Epithelial cell of esophagus (primary cell): ENCODE measurements around the gene CSTA.

ENCODE experiments used
- DNase-seq: peaks from one replicate; pipeline ENCODE4 v3.0.0; 2010; ENCODE audit warnings: low read depth
- H3K4me3 ChIP-seq: 2 replicates; pipeline ENCODE4 v1.5.1; 2011; ENCODE audit warnings: mild to moderate bottlenecking, low read length, control low read depth
- TF ChIP-seq, protein P1 (sequence below): IDR thresholded peaks from 2 replicates; pipeline ENCODE4 v1.5.1; 2011; ENCODE audit warnings: low read depth, mild to moderate bottlenecking, low read length, control low read depth, inconsistent platforms; ENCODE audit not compliant: insufficient read depth; ENCODE audit errors: missing control alignments

CSTA gene

DNA sequence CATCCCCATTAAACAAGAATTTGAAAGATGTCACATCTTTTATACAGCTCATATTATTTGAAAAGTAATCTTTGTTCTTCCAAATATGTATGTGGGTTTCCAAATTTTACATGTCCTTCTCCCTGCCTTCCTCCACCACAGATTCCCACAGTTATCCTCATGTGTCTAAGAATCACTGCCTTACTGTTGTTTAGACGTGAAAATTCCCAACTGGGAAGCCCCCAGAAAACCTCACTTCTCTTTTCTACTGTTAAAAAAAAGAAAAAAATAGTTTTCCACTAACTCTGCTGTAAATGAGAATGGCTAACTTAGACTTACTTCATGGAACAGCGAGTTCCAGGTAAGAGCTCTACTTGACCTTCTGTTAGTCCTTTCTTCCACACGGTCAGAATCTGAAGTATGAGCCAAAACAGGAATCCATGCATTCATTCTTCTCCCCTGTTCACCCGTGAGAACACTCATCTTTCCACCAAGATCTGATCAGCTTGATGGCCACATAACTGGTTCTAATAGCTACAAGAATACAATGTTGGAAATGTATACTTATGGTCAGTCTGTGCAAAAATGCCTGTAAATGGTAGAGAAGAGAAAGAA lies 17.9 kb upstream of the CSTA start:
- TF ChIP-seq, protein P1, sequence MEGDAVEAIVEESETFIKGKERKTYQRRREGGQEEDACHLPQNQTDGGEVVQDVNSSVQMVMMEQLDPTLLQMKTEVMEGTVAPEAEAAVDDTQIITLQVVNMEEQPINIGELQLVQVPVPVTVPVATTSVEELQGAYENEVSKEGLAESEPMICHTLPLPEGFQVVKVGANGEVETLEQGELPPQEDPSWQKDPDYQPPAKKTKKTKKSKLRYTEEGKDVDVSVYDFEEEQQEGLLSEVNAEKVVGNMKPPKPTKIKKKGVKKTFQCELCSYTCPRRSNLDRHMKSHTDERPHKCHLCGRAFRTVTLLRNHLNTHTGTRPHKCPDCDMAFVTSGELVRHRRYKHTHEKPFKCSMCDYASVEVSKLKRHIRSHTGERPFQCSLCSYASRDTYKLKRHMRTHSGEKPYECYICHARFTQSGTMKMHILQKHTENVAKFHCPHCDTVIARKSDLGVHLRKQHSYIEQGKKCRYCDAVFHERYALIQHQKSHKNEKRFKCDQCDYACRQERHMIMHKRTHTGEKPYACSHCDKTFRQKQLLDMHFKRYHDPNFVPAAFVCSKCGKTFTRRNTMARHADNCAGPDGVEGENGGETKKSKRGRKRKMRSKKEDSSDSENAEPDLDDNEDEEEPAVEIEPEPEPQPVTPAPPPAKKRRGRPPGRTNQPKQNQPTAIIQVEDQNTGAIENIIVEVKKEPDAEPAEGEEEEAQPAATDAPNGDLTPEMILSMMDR, result no peak
- no peak for DNase-seq
- H3K4me3 ChIP-seq, result no peak overlapping the region

DNA sequence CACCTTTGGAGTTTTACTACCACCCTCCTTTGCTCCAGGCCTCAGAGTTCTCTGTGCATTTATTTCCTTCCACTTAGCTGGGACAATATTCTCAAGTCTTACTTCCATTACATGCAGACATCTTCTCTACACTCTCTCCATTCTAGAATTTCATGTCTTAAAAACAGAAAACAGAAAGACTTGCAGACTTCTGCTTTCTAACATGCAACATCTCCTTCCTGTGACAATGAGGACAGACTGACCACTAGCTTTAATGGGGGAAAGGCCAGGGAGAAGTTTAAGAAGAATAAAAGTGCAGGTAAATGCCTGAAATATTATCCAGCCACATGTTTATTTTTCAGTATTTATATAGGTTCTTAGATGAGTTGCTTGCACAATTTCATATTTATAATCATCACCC lies 17.1 kb upstream of the CSTA start:
- no peak overlapping the region for H3K4me3 ChIP-seq
- DNase-seq, result no peak
- TF ChIP-seq, protein P1, result no peak

- TF ChIP-seq, protein P1, result no peak
- no peak overlapping the region for H3K4me3 ChIP-seq
- DNase-seq, result peak; percentile 92
Observed at GRCh38 chr3:122310361-122310760, 14.7 kb upstream of the CSTA start.

- no peak overlapping the region for H3K4me3 ChIP-seq
- DNase-seq, result no peak
- TF ChIP-seq, protein P1, result no peak
Observed at GRCh38 chr3:122312826-122313225, 12.2 kb upstream of the CSTA start.

DNA sequence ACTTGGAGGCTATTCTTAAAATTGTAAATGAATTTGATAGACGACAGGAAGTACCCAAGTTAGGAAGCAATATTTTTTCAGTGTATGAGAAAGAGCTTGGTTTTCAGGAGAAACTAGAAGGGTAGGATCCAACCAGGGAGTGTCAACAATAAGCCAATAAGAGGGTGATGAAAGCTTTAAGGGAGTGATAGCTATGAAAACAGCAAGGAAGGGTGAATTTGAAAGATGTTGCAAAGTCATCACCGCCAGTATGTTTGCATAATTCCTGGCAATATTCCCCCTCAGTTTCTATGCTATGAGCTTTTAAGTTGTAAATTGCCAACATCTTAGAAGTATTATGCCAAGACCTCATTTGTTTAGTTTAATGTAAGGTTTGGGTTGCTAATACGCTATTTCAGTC lies 11.8 kb upstream of the CSTA start:
- TF ChIP-seq, protein P1, result no peak
- DNase-seq, result peak; percentile 81
- H3K4me3 ChIP-seq, result no peak overlapping the region

DNA sequence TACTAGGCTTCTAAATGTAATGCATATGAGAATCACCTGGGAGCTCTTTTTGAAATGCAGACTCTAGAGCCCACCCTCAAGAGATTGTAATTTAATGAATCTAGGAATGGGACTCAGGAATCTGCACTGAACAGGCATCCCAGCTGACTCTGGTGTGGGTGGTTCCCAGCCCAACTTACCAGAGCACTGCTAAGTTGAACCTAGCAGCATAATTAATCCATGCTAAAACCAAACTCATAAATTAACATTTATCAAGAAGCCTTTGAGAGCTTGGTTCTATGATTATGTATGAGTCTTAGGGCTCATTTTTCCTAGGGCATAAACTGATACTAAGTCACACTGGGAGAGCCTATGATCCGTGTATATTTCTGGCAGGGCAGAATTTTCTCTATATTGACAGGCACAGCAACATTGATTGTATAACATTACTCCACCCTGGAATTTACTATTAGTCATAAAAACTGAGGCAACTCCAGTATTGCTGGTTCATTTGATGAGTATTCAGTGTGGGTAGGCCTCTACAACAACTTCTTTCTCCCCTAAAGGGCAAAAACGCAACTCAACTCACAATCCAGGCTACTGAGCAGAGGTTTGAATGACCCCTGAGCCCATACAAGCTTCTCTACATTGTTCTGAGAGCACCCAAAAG lies 10.7 kb upstream of the CSTA start:
- no peak overlapping the region for H3K4me3 ChIP-seq
- TF ChIP-seq, protein P1, result no peak
- peak; percentile 92 for DNase-seq

DNA sequence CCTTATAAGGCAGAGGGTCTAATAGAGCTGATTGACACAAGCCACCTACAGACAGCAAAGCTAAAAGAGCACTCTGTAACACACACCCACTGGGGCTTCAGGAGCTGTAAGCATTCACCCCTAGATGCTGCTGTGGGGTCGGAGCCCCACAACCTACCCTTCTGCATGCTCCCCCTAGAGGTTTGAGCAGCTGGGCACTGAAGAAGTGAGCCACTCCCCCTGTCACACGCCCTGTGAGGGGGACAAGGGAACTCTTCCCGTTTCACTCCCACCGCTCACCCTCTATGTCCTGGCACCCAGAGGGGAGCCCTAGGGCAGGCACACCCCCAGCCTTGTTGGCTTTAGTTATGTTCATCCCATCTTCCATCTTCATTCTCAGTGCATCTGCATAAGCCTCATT lies 9.4 kb upstream of the CSTA start:
- H3K4me3 ChIP-seq, result no peak overlapping the region
- TF ChIP-seq, protein P1, result no peak
- no peak for DNase-seq
